ENCODE data around the gene CNNM4.

DNA sequence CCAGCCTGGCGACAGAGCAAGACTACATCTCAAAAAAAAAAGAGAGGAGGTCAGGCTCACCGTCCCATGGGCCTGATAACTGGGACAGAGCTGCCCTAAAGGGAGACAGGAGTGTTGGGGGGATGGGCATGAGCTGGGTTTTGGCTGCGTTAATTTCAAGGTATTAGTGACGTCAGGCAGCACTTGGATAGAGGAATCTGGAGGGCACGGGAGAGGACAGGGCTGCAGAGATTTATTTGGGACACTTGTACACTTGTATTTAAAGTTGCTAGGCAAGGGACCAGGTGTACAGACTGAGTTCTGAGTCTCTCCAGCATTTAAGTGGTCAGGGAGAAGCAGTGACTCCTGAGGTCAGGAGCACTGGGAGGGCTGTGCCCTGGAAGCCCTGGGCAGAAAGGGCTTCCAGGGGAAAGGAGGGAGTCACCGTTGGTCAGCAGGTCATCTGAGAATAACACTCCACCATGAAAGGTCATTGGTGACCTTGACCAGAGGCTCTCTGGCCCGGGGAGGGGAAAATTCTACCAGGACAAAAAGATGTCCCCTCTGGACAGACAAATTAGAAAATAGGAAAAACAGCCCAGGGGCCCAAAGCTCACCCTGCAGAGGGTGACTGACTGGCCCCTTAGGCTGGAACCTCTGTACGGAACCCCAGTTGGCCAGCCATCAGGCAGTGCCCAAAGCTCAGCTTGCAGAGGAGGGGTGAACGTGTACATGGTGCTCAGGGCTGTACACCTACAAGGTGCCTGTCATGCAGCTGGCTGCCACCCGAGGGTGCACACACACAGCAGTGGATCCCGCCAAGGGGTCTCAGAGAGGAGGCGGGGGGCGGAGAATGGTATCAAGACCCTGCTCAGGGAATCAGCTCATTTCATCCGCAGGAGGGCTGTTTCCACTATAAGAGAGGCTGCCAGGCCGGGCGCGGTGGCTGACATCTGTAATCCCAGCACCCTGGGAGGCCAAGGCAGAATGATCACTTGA, 32.4 kb downstream of the CNNM4 start:
- TF ChIP-seq EZH2phosphoT487 (IDR thresholded peaks at IDR 0.05; ENCODE audit: borderline replicate concordance, low read length) (no peak), CTCF (conservative IDR thresholded peaks at IDR 0.05; ENCODE audit: low read depth, low read length) (no peak)
